ENCODE data around the gene GPR146. TPM values are rescaled to one million over a fixed set of nuclear protein-coding genes. Genes with fewer than 3 reads are reported as not detected.

The GPR146 gene
- total RNA-seq, 4 donors from 2014 or later = 12.5 to 30.8 (median 25.5) TPM

DNA sequence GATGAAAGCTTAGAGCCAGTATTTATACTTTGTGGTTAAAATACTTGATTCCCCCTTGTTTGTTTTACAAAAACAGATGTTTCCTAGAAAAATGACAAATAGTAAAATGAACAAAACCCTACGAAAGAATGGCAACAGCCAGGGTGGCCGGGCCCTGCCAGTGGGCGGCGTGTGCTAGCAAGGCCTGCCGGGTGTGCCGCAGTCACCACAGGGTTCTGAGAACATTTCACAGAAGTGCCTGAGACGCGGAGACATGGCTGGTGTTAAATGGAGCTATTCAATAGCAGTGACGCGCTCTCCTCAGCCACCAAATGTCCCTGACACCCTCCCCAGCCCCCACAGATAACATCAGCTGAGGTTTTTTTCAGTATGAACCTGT, 14.5 kb downstream of the GPR146 start:
- H3K27ac ChIP-seq (replicated peaks in 1 of 4) = peak overlapping the region in 3 of 4 donors; percentile 45 to 67 (median 54)
- TF ChIP-seq POLR2A (IDR thresholded peaks at IDR 0.05; ENCODE audit: low read depth) (no peak), EP300 (IDR thresholded peaks at IDR 0.05) (no peak), POLR2AphosphoS5 (IDR thresholded peaks at IDR 0.05) (no peak)
- TF ChIP-seq, protein P1, sequence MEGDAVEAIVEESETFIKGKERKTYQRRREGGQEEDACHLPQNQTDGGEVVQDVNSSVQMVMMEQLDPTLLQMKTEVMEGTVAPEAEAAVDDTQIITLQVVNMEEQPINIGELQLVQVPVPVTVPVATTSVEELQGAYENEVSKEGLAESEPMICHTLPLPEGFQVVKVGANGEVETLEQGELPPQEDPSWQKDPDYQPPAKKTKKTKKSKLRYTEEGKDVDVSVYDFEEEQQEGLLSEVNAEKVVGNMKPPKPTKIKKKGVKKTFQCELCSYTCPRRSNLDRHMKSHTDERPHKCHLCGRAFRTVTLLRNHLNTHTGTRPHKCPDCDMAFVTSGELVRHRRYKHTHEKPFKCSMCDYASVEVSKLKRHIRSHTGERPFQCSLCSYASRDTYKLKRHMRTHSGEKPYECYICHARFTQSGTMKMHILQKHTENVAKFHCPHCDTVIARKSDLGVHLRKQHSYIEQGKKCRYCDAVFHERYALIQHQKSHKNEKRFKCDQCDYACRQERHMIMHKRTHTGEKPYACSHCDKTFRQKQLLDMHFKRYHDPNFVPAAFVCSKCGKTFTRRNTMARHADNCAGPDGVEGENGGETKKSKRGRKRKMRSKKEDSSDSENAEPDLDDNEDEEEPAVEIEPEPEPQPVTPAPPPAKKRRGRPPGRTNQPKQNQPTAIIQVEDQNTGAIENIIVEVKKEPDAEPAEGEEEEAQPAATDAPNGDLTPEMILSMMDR (IDR thresholded peaks at IDR 0.05) = no peak
- intact Hi-C loops (cut with DNase I) = no loop called here

DNA sequence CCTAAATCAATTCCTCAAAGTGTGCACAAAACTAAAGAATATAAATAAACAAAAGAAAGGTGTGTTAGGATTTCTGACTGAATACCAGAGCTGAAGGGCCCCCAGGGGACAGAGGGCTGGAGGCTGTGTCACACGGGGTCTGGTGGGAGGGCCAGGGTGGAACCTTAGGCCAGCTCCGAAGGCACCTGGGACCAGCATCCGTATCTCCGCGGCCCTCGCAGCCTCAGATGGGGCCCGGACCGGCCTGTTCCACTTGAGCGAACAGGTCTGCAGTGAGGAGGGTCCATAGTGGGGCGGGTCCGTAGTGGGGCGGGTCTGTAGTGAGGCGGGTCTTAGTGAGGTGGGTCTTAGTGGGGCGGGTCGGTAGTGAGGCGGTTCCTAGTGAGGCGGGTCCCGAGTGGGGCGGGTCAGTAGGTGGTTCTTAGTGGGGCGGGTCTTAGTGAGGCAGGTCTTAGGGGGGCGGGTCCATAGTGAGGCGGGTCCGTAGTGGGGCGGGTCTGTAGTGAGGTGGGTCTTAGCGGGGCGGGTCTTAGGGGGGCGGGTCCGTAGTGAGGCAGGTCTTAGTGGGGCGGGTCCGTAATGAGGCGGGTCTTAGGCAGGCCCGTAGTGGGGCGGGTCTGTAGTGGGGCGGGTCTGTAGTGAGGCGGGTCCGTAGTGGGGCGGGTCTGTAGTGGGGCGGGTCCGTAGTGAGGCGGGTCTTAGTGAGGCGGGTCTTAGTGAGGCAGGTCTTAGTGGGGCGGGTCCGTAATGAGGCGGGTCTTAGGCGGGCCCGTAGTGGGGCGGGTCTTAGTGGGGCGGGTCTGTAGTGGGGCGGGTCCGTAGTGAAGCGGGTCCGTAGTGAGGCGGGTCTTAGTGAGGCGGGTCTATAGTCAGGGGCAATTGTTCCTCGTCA, 15.1 kb downstream of the GPR146 start:
- Histone ChIP-seq H3K4me1 (peaks cover 42 to 50% (median 44%) of the 10 kb centered on the region in 4 donors), H3K4me3 (no peak overlapping the region)
- DNase-seq (ENCODE audit: extremely low spot score) = no peak

More for the DNA sequence above, 14.5 kb downstream of the GPR146 start:
- Histone ChIP-seq H3K4me3 (no peak overlapping the region), H3K9me3 (no peaks in the 10 kb centered on the region), H3K27me3 (no peaks in the 10 kb centered on the region), H3K4me1 (peaks cover 49 to 53% (median 50%) of the 10 kb centered on the region in 4 donors), H3K36me3 (peaks cover 4 to 22% (median 13%) of the 10 kb centered on the region in 4 donors)
- 78% methylated on average over 10 of the region's 10 CpGs for WGBS
- DNase-seq (ENCODE audit: extremely low spot score) = no peak

DNA sequence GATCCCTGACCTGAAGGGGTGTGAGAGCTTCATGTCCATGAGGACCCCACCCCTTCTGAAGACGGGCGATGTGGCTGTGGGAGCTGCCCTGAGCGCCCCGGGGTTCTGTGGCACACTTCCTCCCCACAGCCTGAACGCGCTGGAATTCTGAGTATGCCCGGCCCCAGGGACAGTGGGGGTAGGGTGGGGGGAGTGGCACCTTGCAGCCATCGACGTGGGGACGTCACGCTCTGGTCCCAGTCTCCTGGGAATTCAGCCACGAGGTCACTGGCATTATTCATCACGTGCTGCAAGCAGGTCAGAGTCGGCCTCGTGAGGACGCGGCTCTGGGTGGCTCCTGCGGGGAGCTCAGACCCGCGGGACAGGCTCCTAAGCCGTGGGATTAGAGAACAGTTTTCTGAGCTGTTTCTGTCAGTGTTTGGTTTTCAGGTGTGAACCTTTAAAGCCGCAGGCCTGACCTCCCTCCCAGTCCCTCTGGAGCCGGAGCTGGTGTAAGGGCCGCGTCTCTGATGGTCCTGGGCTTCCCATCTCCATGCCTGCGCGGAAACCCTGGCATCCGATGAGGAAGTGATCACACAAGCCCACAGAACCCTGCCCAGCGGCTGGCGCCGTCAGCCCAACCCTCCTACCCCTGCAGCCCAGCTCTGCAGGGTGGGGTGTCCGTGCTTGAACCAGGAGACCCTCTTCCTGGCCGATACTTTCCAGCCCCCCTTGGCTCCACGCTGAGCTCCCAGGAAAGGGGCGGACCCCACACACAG, 16.1 kb downstream of the GPR146 start:
- 64% methylated on average over 8 of the region's 35 CpGs for WGBS
- no peak for TF ChIP-seq EP300 (IDR thresholded peaks at IDR 0.05)
- TF ChIP-seq POLR2AphosphoS5 (IDR thresholded peaks at IDR 0.05) = peak; percentile 2 to 11
- no peak for DNase-seq (ENCODE audit: extremely low spot score)
- peaks cover 4 to 22% (median 13%) of the 10 kb centered on the region in 4 donors for H3K36me3 ChIP-seq
- intact Hi-C loops (cut with DNase I) = no loop called here
- no peaks in the 10 kb centered on the region for H3K9me3 ChIP-seq
- H3K27ac ChIP-seq (replicated peaks in 1 of 4) = peak overlapping the region in 3 of 4 donors; percentile 43 to 60 (median 52)
- H3K27me3 ChIP-seq = no peaks in the 10 kb centered on the region
- peak overlapping the region in 2 of 4 donors; percentile 5 to 15 for H3K4me3 ChIP-seq
- peaks cover 35 to 48% (median 43%) of the 10 kb centered on the region in 4 donors for H3K4me1 ChIP-seq

More for the DNA sequence above, 15.1 kb downstream of the GPR146 start:
- peak overlapping the region in 3 of 4 donors; percentile 45 to 67 (median 54) for H3K27ac ChIP-seq (replicated peaks in 1 of 4)
- TF ChIP-seq EP300 (IDR thresholded peaks at IDR 0.05) = no peak
- TF ChIP-seq, protein P1 (IDR thresholded peaks at IDR 0.05) = no peak
- TF ChIP-seq POLR2A (IDR thresholded peaks at IDR 0.05; ENCODE audit: low read depth) = no peak
- TF ChIP-seq POLR2AphosphoS5 (IDR thresholded peaks at IDR 0.05) = no peak
- intact Hi-C loops (cut with DNase I) = no loop called here
- H3K36me3 ChIP-seq = peaks cover 4 to 22% (median 13%) of the 10 kb centered on the region in 4 donors
- no peaks in the 10 kb centered on the region for H3K9me3 ChIP-seq
- WGBS = 58% methylated on average over 31 of the region's 55 CpGs
- no peaks in the 10 kb centered on the region for H3K27me3 ChIP-seq

DNA sequence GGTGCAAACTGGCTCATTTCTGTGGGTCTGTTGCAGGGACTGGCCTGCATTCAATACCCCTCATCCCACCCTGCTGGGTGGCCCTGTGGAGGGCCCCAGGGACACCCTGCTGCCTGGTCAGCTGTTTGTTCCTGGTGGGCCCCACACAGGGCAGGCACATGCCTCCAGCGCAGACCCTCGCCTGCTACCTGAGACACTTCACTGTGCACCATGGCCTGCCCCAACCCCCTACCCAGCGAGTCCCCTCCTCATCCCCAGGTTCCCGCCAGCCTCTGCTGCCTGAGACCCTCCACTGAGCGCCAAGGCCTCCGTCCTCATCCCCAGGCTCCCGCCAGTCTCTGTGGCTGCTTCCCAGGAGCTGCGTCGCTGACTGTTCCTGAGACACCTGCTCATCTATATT, 16.8 kb downstream of the GPR146 start:
- no peak overlapping the region for H3K27ac ChIP-seq (replicated peaks in 1 of 4)
- H3K9me3 ChIP-seq = no peaks in the 10 kb centered on the region
- H3K27me3 ChIP-seq = no peaks in the 10 kb centered on the region
- WGBS = 93% methylated on average over 9 of the region's 9 CpGs
- peaks cover 4 to 22% (median 13%) of the 10 kb centered on the region in 4 donors for H3K36me3 ChIP-seq
- DNase-seq (ENCODE audit: extremely low spot score) = no peak
- intact Hi-C loops (cut with DNase I) = no loop called here
- H3K4me1 ChIP-seq = peaks cover 35 to 48% (median 43%) of the 10 kb centered on the region in 4 donors
- no peak overlapping the region for H3K4me3 ChIP-seq
- no peak for TF ChIP-seq EP300 (IDR thresholded peaks at IDR 0.05)
- TF ChIP-seq, protein P1 (IDR thresholded peaks at IDR 0.05) = no peak
- TF ChIP-seq POLR2A (IDR thresholded peaks at IDR 0.05; ENCODE audit: low read depth) = no peak
- no peak for TF ChIP-seq POLR2AphosphoS5 (IDR thresholded peaks at IDR 0.05)

All from esophagus muscularis mucosa (tissue), 4 donors.